ENCODE measurements around the gene PRKAG2. TPM values are rescaled to one million over a fixed set of nuclear protein-coding genes. Genes with fewer than 3 reads are reported as not detected.

The PRKAG2 gene
- total and polyA plus RNA-seq, 2 experiments from 2014 or later, result 17.0 to 19.5 TPM

- no peaks in the 10 kb centered on the region for H3K79me2 ChIP-seq (ENCODE audit: insufficient read depth)
- H3K27me3 ChIP-seq (replicated peaks; ENCODE audit: insufficient read depth), result 0 out of 2 replicates have a peak, but pooled peaks cover 4% of the 10 kb centered on the region
- no peak overlapping the region for H3K4me2 ChIP-seq (ENCODE audit: unreplicated experiment)
- no peaks in the 10 kb centered on the region for H3K36me3 ChIP-seq (ENCODE audit: low read depth)
- H3F3A ChIP-seq (ENCODE audit: insufficient read depth), result no peaks in the 10 kb centered on the region
- H3K9me2 ChIP-seq (ENCODE audit: insufficient read depth), result no peaks in the 10 kb centered on the region
- no peak for DNase-seq
- H2AFZ ChIP-seq, result no peak overlapping the region
- H3K9me3 ChIP-seq (ENCODE audit: low read depth), result no peaks in the 10 kb centered on the region
- TF ChIP-seq EZH2 (IDR thresholded peaks at IDR 0.05; ENCODE audit: insufficient read depth, poor library complexity, severe bottlenecking) (no peak), EZH2phosphoT487 (IDR thresholded peaks at IDR 0.05; ENCODE audit: insufficient read depth, low read depth) (no peak)
- in situ Hi-C loops (cut with MboI), result no loop called here
- H3K27ac ChIP-seq, result no peak overlapping the region
- H3K4me3 ChIP-seq, result no peak overlapping the region
- no peaks in the 10 kb centered on the region for H4K20me1 ChIP-seq (ENCODE audit: insufficient read depth)
- H3K4me1 ChIP-seq (ENCODE audit: insufficient read depth), result no peaks in the 10 kb centered on the region
- H3K9ac ChIP-seq, result no peak overlapping the region
These were observed 347.1 kb downstream of the PRKAG2 start for GRCh38 chr7:151529842-151530241.

- Histone ChIP-seq H3K27me3 (replicated peaks; ENCODE audit: insufficient read depth) (no peaks in the 10 kb centered on the region), H3K36me3 (ENCODE audit: low read depth) (no peaks in the 10 kb centered on the region), H3K4me2 (ENCODE audit: unreplicated experiment) (no peak overlapping the region), H3K9me2 (ENCODE audit: insufficient read depth) (no peaks in the 10 kb centered on the region), H2AFZ (no peak overlapping the region), H3K4me1 (ENCODE audit: insufficient read depth) (peaks cover 3% of the 10 kb centered on the region; the same call in 1 of the 2 replicates), H3K9me3 (ENCODE audit: low read depth) (no peaks in the 10 kb centered on the region), H3K4me3 (no peak overlapping the region), H4K20me1 (ENCODE audit: insufficient read depth) (no peaks in the 10 kb centered on the region), H3K79me2 (ENCODE audit: insufficient read depth) (no peaks in the 10 kb centered on the region), H3F3A (ENCODE audit: insufficient read depth) (no peaks in the 10 kb centered on the region), H3K9ac (no peak overlapping the region), H3K27ac (no peak overlapping the region)
- WGBS, 2 experiments (ENCODE audit: low coverage in 1 of 2, low lambda C conversion rate in 2 of 2, missing lambda C conversion rate in 2 of 2), result 93 to 97% methylated on average over 2 of the region's 2 CpGs
- TF ChIP-seq EZH2phosphoT487 (IDR thresholded peaks at IDR 0.05; ENCODE audit: insufficient read depth, low read depth) (no peak), EZH2 (IDR thresholded peaks at IDR 0.05; ENCODE audit: insufficient read depth, poor library complexity, severe bottlenecking) (no peak)
- in situ Hi-C loops (cut with MboI), result no loop called here
- DNase-seq, result no peak
These were observed 352.1 kb downstream of the PRKAG2 start for GRCh38 chr7:151524845-151525244.

- no peak for TF ChIP-seq EZH2phosphoT487 (IDR thresholded peaks at IDR 0.05; ENCODE audit: insufficient read depth, low read depth)
- no peaks in the 10 kb centered on the region for H3K9me3 ChIP-seq (ENCODE audit: low read depth)
- H3K27ac ChIP-seq, result no peak overlapping the region
- H3K4me3 ChIP-seq, result no peak overlapping the region
- H3K9ac ChIP-seq, result no peak overlapping the region
- no peaks in the 10 kb centered on the region for H3K36me3 ChIP-seq (ENCODE audit: low read depth)
- WGBS, 2 experiments (ENCODE audit: low coverage in 1 of 2, low lambda C conversion rate in 2 of 2, missing lambda C conversion rate in 2 of 2), result 54 to 63% methylated on average over 8 of the region's 8 CpGs
- no peaks in the 10 kb centered on the region for H3K27me3 ChIP-seq (replicated peaks; ENCODE audit: insufficient read depth)
- no peak overlapping the region for H3K4me2 ChIP-seq (ENCODE audit: unreplicated experiment)
- H3K4me1 ChIP-seq (ENCODE audit: insufficient read depth), result peaks cover 3% of the 10 kb centered on the region; the same call in 1 of the 2 replicates
- no peak overlapping the region for H2AFZ ChIP-seq
- in situ Hi-C loops (cut with MboI), result no loop called here
- no peaks in the 10 kb centered on the region for H3K79me2 ChIP-seq (ENCODE audit: insufficient read depth)
- no peaks in the 10 kb centered on the region for H4K20me1 ChIP-seq (ENCODE audit: insufficient read depth)
- DNase-seq, result no peak
- no peaks in the 10 kb centered on the region for H3K9me2 ChIP-seq (ENCODE audit: insufficient read depth)
- no peaks in the 10 kb centered on the region for H3F3A ChIP-seq (ENCODE audit: insufficient read depth)
These were observed 352.6 kb downstream of the PRKAG2 start for GRCh38 chr7:151524331-151524730.

- Histone ChIP-seq H2AFZ (peak overlapping the region; percentile 97), H3K4me1 (ENCODE audit: insufficient read depth) (peaks cover 10% of the 10 kb centered on the region), H3K4me3 (peak overlapping the region; percentile 69), H3K9me3 (ENCODE audit: low read depth) (no peaks in the 10 kb centered on the region), H3K27ac (peak overlapping the region; percentile 96), H3K4me2 (ENCODE audit: unreplicated experiment) (peak overlapping the region; percentile 82), H3K9ac (peak overlapping the region; percentile 81), H3K36me3 (ENCODE audit: low read depth) (no peaks in the 10 kb centered on the region), H3K79me2 (ENCODE audit: insufficient read depth) (peaks cover 33% of the 10 kb centered on the region), H3K9me2 (ENCODE audit: insufficient read depth) (no peaks in the 10 kb centered on the region), H3K27me3 (replicated peaks; ENCODE audit: insufficient read depth) (no peaks in the 10 kb centered on the region), H3F3A (ENCODE audit: insufficient read depth) (peaks cover 12% of the 10 kb centered on the region; the same call in 1 of the 2 replicates), H4K20me1 (ENCODE audit: insufficient read depth) (peaks cover 14% of the 10 kb centered on the region; the same call in 1 of the 2 replicates)
- TF ChIP-seq EZH2phosphoT487 (IDR thresholded peaks at IDR 0.05; ENCODE audit: insufficient read depth, low read depth), result no peak
- TF ChIP-seq EZH2 (IDR thresholded peaks at IDR 0.05; ENCODE audit: insufficient read depth, poor library complexity, severe bottlenecking), result no peak
- in situ Hi-C loops (cut with MboI), result no loop called here
- WGBS, 2 experiments (ENCODE audit: low coverage in 1 of 2, low lambda C conversion rate in 2 of 2, missing lambda C conversion rate in 2 of 2), result 9 to 11% methylated on average over 48 to 51 of the region's 55 CpGs
- DNase-seq, result peak; percentile 57
These were observed 356.3 kb downstream of the PRKAG2 start for GRCh38 chr7:151520419-151521261.
